ENCODE results near the gene MAP3K12.
A peak's percentile ranks its signal among the peaks of the same experiment; 100 is the strongest.

MAP3K12 gene

DNA sequence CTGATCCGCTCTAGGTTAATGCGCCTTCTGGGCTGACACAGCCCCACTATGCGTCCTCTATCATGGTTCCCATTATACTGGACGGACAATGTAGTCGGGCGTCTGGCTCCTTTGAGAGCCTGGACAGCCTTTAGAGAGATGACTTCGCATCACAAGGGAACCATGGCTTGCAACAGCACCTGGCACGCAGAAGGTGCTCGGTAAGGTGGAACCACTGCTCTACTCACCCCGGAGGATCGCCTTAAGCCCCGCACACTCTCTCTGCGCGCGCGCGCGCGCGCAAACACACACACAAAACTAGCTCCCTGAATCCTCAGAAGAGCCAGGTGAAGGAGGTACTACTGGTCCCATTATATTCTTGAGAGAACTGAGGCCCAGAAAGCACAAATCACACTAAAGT lies 7.1 kb downstream of the MAP3K12 start:
- no peak for DNase-seq (ENCODE audit: low read depth)

DNA sequence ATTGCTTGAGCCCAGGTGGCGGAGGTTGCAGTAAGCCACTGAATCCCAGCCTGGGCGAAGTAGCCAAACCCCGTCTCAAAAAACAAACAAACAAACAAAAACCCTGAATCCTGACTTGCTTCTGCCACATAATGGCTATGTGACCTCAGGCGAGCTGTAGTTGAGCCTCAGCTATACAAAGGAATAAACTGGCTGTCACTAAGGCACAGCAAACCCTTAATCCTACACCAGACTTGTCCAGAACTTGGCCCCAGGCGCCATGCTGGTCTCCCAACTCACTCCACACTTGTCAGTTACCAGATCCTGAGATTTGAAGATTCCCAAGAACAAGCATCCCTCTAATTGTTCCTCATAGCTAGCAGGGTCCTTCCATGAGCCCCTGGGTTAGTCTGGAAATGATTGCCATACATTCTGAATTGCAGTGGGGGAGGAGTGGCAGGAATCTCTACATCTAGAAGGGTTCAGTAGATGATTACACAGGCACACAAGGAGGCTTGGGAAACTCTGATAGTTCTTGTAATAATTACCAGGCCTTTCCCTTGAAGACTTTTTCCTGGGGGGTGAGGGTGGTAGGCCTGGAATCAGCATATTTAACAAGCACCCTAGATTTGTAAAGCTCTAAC lies 9.9 kb downstream of the MAP3K12 start:
- no peak for DNase-seq (ENCODE audit: low read depth)

DNA sequence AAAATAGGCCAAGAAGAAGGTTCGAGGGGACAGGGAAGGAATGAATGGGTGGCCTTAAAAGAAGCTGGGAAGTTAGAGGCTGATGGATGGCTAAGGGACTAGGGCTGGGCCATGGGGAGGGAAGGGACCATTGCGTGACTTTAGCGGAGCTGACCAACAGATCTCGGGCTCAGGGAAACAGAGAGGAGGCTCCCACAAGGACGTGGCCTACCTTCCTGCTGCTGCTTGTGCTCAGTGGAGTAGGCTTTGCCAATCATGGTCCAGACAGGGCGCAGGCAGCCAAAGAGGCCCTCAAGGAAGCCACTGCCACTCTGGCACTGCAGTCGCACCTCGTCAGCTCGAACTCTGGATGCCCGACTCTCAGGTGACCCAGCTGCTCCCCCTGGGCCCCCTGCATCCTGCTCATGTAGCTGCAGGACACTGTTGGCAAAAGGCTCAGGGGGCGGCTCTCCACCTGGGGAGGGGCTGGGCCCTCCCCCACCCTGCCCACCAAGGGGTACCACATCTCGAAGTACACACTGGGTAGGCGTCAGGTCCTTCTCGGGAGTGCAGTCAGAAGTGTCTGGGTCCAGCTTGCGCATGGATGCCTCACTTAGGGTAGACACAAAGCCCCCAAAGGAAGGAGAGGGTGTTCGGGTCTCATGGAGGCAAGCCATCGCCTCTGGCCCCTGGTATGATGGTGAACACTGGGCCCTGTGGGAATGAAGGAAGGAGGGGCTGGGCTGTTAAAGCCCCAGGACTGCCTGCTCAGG lies 12.3 kb downstream of the MAP3K12 start:
- DNase-seq (ENCODE audit: low read depth), result no peak

GRCh38 chr12:53485955-53486735 lies 13.1 kb downstream of the MAP3K12 start:
- no peak for DNase-seq (ENCODE audit: low read depth)

GRCh38 chr12:53484686-53485575 lies 14.3 kb downstream of the MAP3K12 start:
- DNase-seq (ENCODE audit: low read depth), result no peak

GRCh38 chr12:53483979-53484377 lies 15.3 kb downstream of the MAP3K12 start:
- no peak for DNase-seq (ENCODE audit: low read depth)

GRCh38 chr12:53483225-53483978 lies 15.9 kb downstream of the MAP3K12 start:
- DNase-seq (ENCODE audit: low read depth), result no peak

GRCh38 chr12:53482626-53483168 lies 16.6 kb downstream of the MAP3K12 start:
- no peak for DNase-seq (ENCODE audit: low read depth)

DNA sequence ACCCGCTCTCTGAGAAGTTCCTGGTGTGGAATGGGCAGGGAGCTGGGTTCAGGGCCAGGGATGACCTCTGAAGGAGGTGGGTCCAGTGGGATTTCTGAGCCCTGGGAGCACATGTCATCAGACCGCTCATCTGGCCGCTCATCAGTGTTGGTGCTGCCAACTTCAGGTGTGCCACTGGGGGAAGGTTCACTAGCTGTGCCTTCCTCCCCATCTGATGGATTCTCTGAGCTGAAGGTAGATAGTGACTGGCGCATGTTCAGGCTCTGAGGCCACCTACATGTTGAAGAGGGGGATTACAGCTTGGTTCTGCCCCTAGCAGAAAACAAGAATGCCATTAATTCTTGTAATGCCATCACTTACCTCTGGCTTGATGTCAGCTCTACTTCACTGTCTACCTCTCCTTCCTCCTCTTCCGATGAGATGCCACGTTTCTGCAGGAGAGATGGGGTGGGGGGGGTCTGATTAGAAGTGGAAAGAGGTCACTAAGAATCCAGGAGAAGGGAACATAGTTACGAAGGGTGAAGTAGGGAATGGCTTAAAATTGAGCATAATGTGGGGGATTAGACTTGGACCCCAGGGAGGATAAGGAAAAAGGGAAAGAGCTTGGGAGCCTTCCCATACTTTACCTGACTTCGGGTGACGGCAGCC lies 17.2 kb downstream of the MAP3K12 start:
- no peak for DNase-seq (ENCODE audit: low read depth)

- DNase-seq (ENCODE audit: low read depth), result peak; percentile 62
These were observed 17.8 kb downstream of the MAP3K12 start for GRCh38 chr12:53481458-53481857.

GRCh38 chr12:53480491-53481442 lies 18.5 kb downstream of the MAP3K12 start:
- no peak for DNase-seq (ENCODE audit: low read depth)

- DNase-seq (ENCODE audit: low read depth), result no peak
These were observed 19.9 kb downstream of the MAP3K12 start for GRCh38 chr12:53479331-53479730.

GRCh38 chr12:53478865-53479264 lies 20.4 kb downstream of the MAP3K12 start:
- DNase-seq (ENCODE audit: low read depth), result no peak

DNA sequence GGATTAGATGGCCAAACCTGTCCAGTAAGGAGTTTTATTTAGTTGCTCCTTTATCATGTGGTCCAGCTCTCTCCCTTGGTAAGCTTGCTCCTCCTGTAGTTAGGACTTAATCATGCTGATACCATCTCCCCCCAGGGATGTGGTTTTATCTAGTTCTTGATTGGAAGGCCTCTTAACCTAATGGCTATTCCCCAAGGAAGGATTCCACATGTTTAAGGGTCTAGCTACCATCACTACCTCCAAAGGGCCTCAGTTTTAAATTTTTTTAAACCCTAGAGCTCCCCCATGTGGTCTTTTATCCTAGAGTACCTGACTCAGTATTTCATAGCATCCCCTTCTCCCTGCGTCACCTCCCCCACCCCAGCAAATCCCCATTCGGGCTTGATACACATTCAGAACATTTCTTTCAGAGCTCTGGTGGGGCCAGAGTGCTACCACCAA lies 22.5 kb downstream of the MAP3K12 start:
- DNase-seq (ENCODE audit: low read depth), result no peak

- no peak for DNase-seq (ENCODE audit: low read depth)
These were observed 24.4 kb downstream of the MAP3K12 start for GRCh38 chr12:53474819-53475218.

- no peak for DNase-seq (ENCODE audit: low read depth)
These were observed 25.2 kb downstream of the MAP3K12 start for GRCh38 chr12:53474077-53474476.

DNA sequence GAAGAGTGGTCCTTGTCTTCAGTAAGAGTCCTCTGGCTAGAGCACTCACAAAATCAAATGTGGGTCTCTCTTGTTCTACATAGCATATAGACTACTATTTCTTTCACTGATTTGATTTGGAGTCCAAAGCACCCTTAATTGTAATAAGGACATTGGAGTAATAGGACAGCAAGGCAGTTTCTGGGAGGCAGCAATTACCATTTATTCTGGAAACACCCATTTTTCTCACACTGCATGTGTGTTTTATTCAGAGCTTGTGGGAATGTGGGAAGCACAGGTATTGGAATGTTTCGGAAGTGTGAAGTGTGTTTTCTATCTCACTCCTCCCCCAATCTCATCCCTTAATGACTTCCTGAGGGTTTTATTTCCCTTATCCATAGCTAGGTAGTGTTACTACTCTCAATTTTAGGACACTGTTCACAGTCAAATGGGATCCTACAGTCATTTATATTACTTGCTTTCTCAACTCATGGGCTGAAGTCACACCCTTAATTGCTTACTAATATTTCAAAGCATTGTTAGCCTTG lies 27.1 kb downstream of the MAP3K12 start:
- DNase-seq (ENCODE audit: low read depth), result no peak

DNA sequence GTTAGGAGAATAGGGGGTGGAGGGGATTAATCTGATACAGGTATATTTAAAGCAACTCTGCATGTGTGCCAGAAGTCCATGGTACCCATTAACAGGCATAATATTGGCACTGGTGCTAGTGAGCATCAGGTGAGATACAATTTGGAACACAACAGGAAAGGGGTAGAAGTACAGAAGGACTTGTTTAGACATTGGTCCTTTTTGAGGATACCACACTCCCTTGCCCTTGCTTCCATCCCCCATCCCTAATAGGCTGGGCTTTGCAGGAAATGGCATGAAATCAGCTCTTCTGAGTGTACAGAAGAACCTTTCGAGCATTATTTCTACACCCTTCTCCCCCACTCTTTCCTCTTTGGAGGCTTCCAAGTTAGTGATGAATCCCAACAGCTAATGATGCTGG lies 31.0 kb downstream of the MAP3K12 start:
- DNase-seq (ENCODE audit: low read depth), result no peak

- DNase-seq (ENCODE audit: low read depth), result no peak
These were observed 31.4 kb downstream of the MAP3K12 start for GRCh38 chr12:53467880-53468279.
